Activated CD4-positive, alpha-beta T cell treated with anti-CD3 and anti-CD28 coated beads for 48 hours (primary cell): ENCODE results near the gene MYH7B.

Experiments used
- DNase-seq: peaks from one replicate; pipeline ENCODE4 v3.0.0-alpha.2; 2020

The MYH7B gene

GRCh38 chr20:34955231-34956040 is at the start of gene MYH7B, which contains the start of gene GSS:
TSS of gene MYH7B (plus strand) at chr20:34955868. CDS start at chr20:34978006, 22,138 bp downstream.
TSS of gene GSS (minus strand) at chr20:34955806. CDS start at chr20:34951852, 3,954 bp downstream.
- DNase-seq: peak; percentile 99

GRCh38 chr20:34907616-34908469 is 47.8 kb upstream of the MYH7B start:
- DNase-seq: no peak

GRCh38 chr20:34915131-34915530 is 40.5 kb upstream of the MYH7B start:
- no peak for DNase-seq

GRCh38 chr20:34915749-34916455 is 39.8 kb upstream of the MYH7B start:
- DNase-seq: no peak

- DNase-seq: no peak
Observed at GRCh38 chr20:34916774-34917354, 38.8 kb upstream of the MYH7B start.

- DNase-seq: peak; percentile 17
Observed at GRCh38 chr20:34920055-34920454, 35.6 kb upstream of the MYH7B start.

GRCh38 chr20:34921436-34921835 is 34.2 kb upstream of the MYH7B start:
- peak; percentile 39 for DNase-seq

GRCh38 chr20:34922654-34923381 is 32.9 kb upstream of the MYH7B start:
- DNase-seq: no peak

GRCh38 chr20:34923414-34923813 is 32.3 kb upstream of the MYH7B start:
- DNase-seq: no peak

- DNase-seq: no peak
Observed at GRCh38 chr20:34925341-34925740, 30.3 kb upstream of the MYH7B start.

- no peak for DNase-seq
Observed at GRCh38 chr20:34925981-34926380, 29.7 kb upstream of the MYH7B start.

GRCh38 chr20:34926581-34926980 is 29.1 kb upstream of the MYH7B start:
- DNase-seq: no peak

GRCh38 chr20:34927736-34928135 is 27.9 kb upstream of the MYH7B start:
- DNase-seq: no peak

- DNase-seq: no peak
Observed at GRCh38 chr20:34928411-34928810, 27.3 kb upstream of the MYH7B start.

GRCh38 chr20:34931771-34932170 is 23.9 kb upstream of the MYH7B start:
- DNase-seq: no peak

GRCh38 chr20:34938466-34939163 is 17.1 kb upstream of the MYH7B start:
- no peak for DNase-seq

GRCh38 chr20:34940081-34940481 is 15.6 kb upstream of the MYH7B start:
- no peak for DNase-seq

- no peak for DNase-seq
Observed at GRCh38 chr20:34941226-34941625, 14.4 kb upstream of the MYH7B start.

GRCh38 chr20:34942301-34942700 is 13.4 kb upstream of the MYH7B start:
- DNase-seq: no peak

- DNase-seq: no peak
Observed at GRCh38 chr20:34943808-34944567, 11.7 kb upstream of the MYH7B start.
